SU-DHL-6 (cell line): ENCODE results near the gene DSCAML1.

Source experiments
- H2AFZ ChIP-seq: fragments of 200-600 bp; sonication (generic); 2 replicates; pipeline ENCODE4 v1.6.1; 2014; ENCODE audit warnings: low read depth, mild to moderate bottlenecking, moderate library complexity, mixed read lengths, antibody characterized with exemption, low read length; ENCODE audit not compliant: severe bottlenecking
- H3F3A ChIP-seq: fragments of 200-600 bp; shearing (Covaris generic); 2 replicates; pipeline ENCODE4 v1.6.0; 2016; ENCODE audit warnings: antibody characterized with exemption, mild to moderate bottlenecking; ENCODE audit not compliant: insufficient read depth
- H3K27ac ChIP-seq: fragments of 200-600 bp; sonication (generic); 2 replicates; pipeline ENCODE4 v1.5.1; 2016; ENCODE audit warnings: low read depth, mild to moderate bottlenecking, low read length, moderate library complexity, mixed read lengths
- H3K27me3 ChIP-seq: fragments of 200-600 bp; sonication (generic), shearing (Covaris generic); 2 replicates; pipeline ENCODE4 v1.6.0; 2014; ENCODE audit warnings: mild to moderate bottlenecking, low read length
- H3K36me3 ChIP-seq: fragments of 200-600 bp; sonication (generic); 2 replicates; pipeline ENCODE4 v1.6.1; 2014; ENCODE audit warnings: mild to moderate bottlenecking, low read length, mixed read lengths
- H3K4me2 ChIP-seq: fragments of 300-600, 200-600 bp; shearing (Covaris generic), sonication (generic); 2 replicates; pipeline ENCODE4 v1.6.0; 2014; ENCODE audit warnings: low read length, low read depth, mild to moderate bottlenecking; ENCODE audit not compliant: poor library complexity, severe bottlenecking
- H3K4me3 ChIP-seq: fragments of 200-600 bp; sonication (generic); 2 replicates; pipeline ENCODE4 v1.5.1; 2014; ENCODE audit warnings: antibody characterized with exemption, low read length, mild to moderate bottlenecking, mixed read lengths; ENCODE audit not compliant: insufficient read depth, poor library complexity, severe bottlenecking
- H3K79me2 ChIP-seq: fragments of 200-600 bp; sonication (generic); 2 replicates; pipeline ENCODE4 v1.6.1; 2014; ENCODE audit warnings: mild to moderate bottlenecking, low read length, moderate library complexity; ENCODE audit not compliant: insufficient read depth
- H3K9ac ChIP-seq: fragments of 200-600 bp; sonication (generic); 2 replicates; pipeline ENCODE4 v1.7.0; 2014; ENCODE audit warnings: mild to moderate bottlenecking, low read length
- H3K9me2 ChIP-seq: fragments of 200-600 bp; sonication (generic); replicated peaks from 2 replicates; pipeline ENCODE4 v1.6.1; 2014; ENCODE audit warnings: low read length; ENCODE audit not compliant: insufficient read depth
- H3K9me3 ChIP-seq: fragments of 200-600 bp; sonication (generic); 2 replicates; pipeline ENCODE4 v1.6.1; 2014; ENCODE audit warnings: low read length, mixed read lengths; ENCODE audit not compliant: insufficient read depth
- H4K20me1 ChIP-seq: fragments of 200-600 bp; sonication (generic); 2 replicates; pipeline ENCODE4 v1.6.1; 2014; ENCODE audit warnings: low read depth, mild to moderate bottlenecking, antibody characterized with exemption, low read length, moderate library complexity, mixed read lengths
- EZH2phosphoT487 ChIP-seq: fragments of 200-600 bp; sonication (generic), shearing (Covaris generic); conservative IDR thresholded peaks from 2 replicates; pipeline ENCODE4 v1.6.1; 2018; ENCODE audit warnings: mild to moderate bottlenecking, antibody characterized with exemption, low read length, moderate library complexity, mixed read lengths
- TF ChIP-seq, protein P1 (sequence below): fragments of 200-600 bp; sonication (generic); IDR thresholded peaks from one replicate; pipeline ENCODE4 v1.5.1; 2017; ENCODE audit warnings: antibody characterized with exemption, mild to moderate bottlenecking, low read length, moderate library complexity; ENCODE audit not compliant: insufficient read depth, poor library complexity, severe bottlenecking

The DSCAML1 gene

DNA sequence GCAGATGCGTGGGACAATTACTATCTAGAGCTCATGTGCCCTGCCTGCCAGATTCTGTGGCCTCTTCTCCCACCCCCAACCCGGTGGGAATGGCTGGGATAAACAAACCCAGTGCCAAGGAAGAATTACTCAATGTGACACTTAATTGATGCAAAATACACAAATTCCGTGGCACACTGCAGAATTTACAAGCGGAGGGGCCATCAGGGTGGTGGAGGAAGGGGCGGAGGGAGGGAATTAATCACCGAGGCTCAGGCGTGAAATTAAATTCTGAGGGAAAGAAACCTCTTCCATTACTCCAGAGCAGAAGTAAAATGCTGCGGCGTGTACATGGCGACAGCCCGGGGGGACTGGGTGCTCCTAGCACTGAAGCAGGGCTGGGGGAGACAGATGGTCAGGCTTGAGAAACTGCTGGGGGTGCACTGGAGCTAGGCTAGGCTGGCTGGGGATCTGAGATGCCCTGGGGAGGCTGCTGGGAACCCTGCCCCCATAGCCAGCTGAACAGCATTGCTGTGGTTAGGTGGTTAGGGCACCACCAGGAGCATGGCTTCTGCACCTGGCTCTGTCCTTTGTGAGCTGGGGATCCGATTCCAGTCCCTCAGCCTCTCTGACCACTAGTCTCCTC lies 268.8 kb downstream of the DSCAML1 start:
- TF ChIP-seq, protein P1, sequence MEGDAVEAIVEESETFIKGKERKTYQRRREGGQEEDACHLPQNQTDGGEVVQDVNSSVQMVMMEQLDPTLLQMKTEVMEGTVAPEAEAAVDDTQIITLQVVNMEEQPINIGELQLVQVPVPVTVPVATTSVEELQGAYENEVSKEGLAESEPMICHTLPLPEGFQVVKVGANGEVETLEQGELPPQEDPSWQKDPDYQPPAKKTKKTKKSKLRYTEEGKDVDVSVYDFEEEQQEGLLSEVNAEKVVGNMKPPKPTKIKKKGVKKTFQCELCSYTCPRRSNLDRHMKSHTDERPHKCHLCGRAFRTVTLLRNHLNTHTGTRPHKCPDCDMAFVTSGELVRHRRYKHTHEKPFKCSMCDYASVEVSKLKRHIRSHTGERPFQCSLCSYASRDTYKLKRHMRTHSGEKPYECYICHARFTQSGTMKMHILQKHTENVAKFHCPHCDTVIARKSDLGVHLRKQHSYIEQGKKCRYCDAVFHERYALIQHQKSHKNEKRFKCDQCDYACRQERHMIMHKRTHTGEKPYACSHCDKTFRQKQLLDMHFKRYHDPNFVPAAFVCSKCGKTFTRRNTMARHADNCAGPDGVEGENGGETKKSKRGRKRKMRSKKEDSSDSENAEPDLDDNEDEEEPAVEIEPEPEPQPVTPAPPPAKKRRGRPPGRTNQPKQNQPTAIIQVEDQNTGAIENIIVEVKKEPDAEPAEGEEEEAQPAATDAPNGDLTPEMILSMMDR = no peak
- Histone ChIP-seq H4K20me1 (no peaks in the 10 kb centered on the region), H3K4me3 (no peak overlapping the region), H3K9ac (no peak overlapping the region), H3F3A (no peaks in the 10 kb centered on the region), H3K27me3 (no peaks in the 10 kb centered on the region), H3K79me2 (no peaks in the 10 kb centered on the region), H3K36me3 (no peaks in the 10 kb centered on the region), H3K27ac (no peak overlapping the region), H2AFZ (no peak overlapping the region), H3K4me2 (no peak overlapping the region), H3K9me3 (no peaks in the 10 kb centered on the region), H3K9me2 (no peaks in the 10 kb centered on the region)

DNA sequence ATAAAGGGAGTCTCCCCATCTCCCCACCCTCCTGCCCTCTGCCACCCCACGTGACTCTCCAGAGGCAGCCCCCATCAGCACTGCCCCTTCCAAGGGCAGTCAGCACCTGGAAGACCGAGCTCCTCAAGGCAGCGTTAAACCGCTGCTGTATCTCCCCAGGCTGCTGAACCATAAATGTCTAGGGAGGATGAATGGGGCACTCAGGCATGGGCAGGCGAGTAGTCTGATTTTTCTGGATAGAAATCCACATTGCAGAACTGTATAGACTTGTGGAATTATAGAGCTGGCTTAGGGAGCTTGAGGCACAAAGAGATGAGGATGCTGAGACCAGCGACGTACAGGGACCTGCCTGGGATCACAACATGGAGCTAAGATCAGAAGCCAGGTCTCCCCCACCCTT lies 269.7 kb downstream of the DSCAML1 start:
- Histone ChIP-seq H4K20me1 (no peaks in the 10 kb centered on the region), H3K4me3 (no peak overlapping the region), H3K27ac (no peak overlapping the region), H2AFZ (no peak overlapping the region), H3K4me2 (no peak overlapping the region), H3K27me3 (no peaks in the 10 kb centered on the region), H3K9me3 (no peaks in the 10 kb centered on the region), H3K79me2 (no peaks in the 10 kb centered on the region), H3K9ac (no peak overlapping the region), H3K36me3 (no peaks in the 10 kb centered on the region), H3F3A (no peaks in the 10 kb centered on the region), H3K9me2 (no peaks in the 10 kb centered on the region)
- TF ChIP-seq, protein P1 = no peak
- TF ChIP-seq EZH2phosphoT487 = no peak

DNA sequence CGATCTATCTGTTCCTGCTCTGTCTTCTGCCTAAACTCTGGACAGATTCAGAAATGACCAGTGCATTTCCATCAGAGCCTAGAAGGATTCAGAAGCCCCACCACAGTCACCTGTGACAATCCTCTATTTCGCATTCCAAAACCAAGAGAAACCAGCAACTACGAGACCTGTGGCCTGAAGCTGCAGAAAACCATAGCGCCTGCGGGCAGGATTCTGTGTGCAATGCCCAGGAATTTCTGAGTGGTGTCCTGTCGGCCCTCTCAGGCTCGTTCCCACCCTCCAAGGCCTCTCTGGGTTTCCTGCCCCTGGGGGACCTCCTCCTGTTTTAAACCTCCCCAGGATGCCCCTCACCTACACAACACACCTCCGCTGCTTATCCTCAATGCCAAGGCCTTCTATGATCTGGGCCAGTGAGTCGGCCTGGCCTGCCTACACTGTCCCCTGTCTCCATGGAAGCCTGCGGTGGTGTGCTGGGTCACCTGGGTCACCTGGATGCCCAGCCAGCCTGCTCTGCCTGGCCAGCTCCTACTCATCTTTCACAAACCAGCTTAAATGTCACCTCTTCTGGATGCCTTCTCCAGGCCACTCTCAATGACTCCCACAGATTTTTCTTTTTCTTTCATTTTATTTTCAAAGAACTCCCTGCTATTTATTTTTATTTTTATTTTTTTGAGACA lies 271.0 kb downstream of the DSCAML1 start:
- Histone ChIP-seq H2AFZ (no peak overlapping the region), H3K9me2 (no peaks in the 10 kb centered on the region), H3K9me3 (no peaks in the 10 kb centered on the region), H3K79me2 (no peaks in the 10 kb centered on the region), H4K20me1 (no peaks in the 10 kb centered on the region), H3K27ac (no peak overlapping the region), H3K36me3 (no peaks in the 10 kb centered on the region), H3F3A (no peaks in the 10 kb centered on the region), H3K9ac (no peak overlapping the region), H3K4me2 (no peak overlapping the region), H3K4me3 (no peak overlapping the region), H3K27me3 (no peaks in the 10 kb centered on the region)
- no peak for TF ChIP-seq EZH2phosphoT487
- TF ChIP-seq, protein P1 = no peak
